ENCODE measurements around the gene TPSG1.

DNA sequence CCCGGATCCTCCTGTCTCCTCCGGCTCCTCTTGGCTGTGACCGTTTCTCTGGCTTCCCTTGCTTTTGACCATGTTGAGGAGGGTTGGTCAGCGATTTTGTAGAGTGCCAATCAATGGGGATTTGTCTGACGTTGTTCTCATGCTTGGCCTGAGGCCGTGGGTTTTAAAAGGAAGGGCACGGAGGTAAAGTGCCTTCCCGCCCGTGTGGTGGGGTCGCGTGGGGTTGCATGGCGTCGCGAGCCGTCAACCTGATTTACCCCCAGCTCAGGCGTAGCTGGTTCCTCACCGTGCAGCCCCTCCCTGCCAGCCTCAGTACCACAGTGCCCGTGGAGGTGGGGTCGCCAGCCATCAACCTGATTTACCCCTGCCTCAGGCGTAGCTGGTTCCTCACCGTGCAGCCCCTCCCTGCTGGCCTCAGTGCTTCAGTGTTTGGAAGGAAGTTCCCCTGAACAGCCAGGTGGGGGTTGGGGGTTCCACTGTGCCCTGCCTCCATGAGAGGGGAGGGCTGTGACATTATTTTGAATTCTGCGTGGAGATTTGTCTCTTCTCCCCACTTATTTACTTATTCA is 20.5 kb upstream of the TPSG1 start:
- TF ChIP-seq POLR2A (IDR thresholded peaks at IDR 0.05) (no peak), CTCF (IDR thresholded peaks at IDR 0.05) (no peak), EP300 (IDR thresholded peaks at IDR 0.05) (no peak)
